H9 (cell line): Measurements from ENCODE around the gene DTNB. TPM values are rescaled to one million over a fixed set of nuclear protein-coding genes. Genes with fewer than 3 reads are reported as not detected.

Source experiments
- DNase-seq: peaks from one replicate; pipeline ENCODE4 v3.0.0-alpha.2; 2017
- H2AFZ ChIP-seq: one replicate; pipeline ENCODE4 v1.6.1; 2013; ENCODE audit warnings: mild to moderate bottlenecking, low read length, control low read depth, moderate library complexity
- H2AK5ac ChIP-seq: 2 replicates; pipeline ENCODE4 v1.6.1; 2013; ENCODE audit warnings: low read length, control low read depth, mixed read lengths; ENCODE audit not compliant: insufficient read length
- H2BK120ac ChIP-seq: one replicate; pipeline ENCODE4 v1.6.1; 2013; ENCODE audit warnings: low read depth, mild to moderate bottlenecking, low read length, control low read depth, inconsistent platforms; ENCODE audit not compliant: poor library complexity, severe bottlenecking
- H2BK12ac ChIP-seq: 2 replicates; pipeline ENCODE4 v1.6.1; 2013; ENCODE audit warnings: low read length, control low read depth, mixed read lengths, low read depth; ENCODE audit not compliant: insufficient read length
- H2BK15ac ChIP-seq: 2 replicates; pipeline ENCODE4 v1.6.1; 2013; ENCODE audit warnings: low read depth, low read length, control low read depth
- H2BK20ac ChIP-seq: one replicate; pipeline ENCODE4 v1.6.1; 2013; ENCODE audit warnings: low read depth, mild to moderate bottlenecking, low read length, control low read depth, inconsistent platforms; ENCODE audit not compliant: poor library complexity, severe bottlenecking
- H2BK5ac ChIP-seq: 2 replicates; pipeline ENCODE4 v1.6.1; 2013; ENCODE audit warnings: low read length, control low read depth, mixed read lengths; ENCODE audit not compliant: insufficient read length
- H3K14ac ChIP-seq: 2 replicates; pipeline ENCODE4 v1.6.1; 2013; ENCODE audit warnings: low read length, control low read depth; ENCODE audit not compliant: insufficient read depth
- H3K18ac ChIP-seq: 2 replicates; pipeline ENCODE4 v1.6.1; 2013; ENCODE audit warnings: low read depth, mild to moderate bottlenecking, mixed read lengths, low read length, control low read depth; ENCODE audit not compliant: insufficient read length
- H3K23ac ChIP-seq: 2 replicates; pipeline ENCODE4 v1.6.1; 2013; ENCODE audit warnings: low read length, control low read depth, mixed read lengths, low read depth; ENCODE audit not compliant: insufficient read length
- H3K23me2 ChIP-seq: 2 replicates; pipeline ENCODE4 v1.6.1; 2013; ENCODE audit warnings: low read depth, mild to moderate bottlenecking, mixed read lengths, low read length, control low read depth; ENCODE audit not compliant: insufficient read length, poor library complexity, severe bottlenecking
- H3K27ac ChIP-seq: 2 replicates; pipeline ENCODE4 v1.5.1; 2013; ENCODE audit warnings: low read length, control low read depth, mixed read lengths, low read depth; ENCODE audit not compliant: insufficient read length
- H3K27me3 ChIP-seq: 2 replicates; pipeline ENCODE4 v1.6.1; 2013; ENCODE audit warnings: low read length, control low read depth, inconsistent platforms; ENCODE audit not compliant: insufficient read depth
- H3K4ac ChIP-seq: 2 replicates; pipeline ENCODE4 v1.6.1; 2013; ENCODE audit warnings: low read depth, mild to moderate bottlenecking, control low read depth, inconsistent platforms, low read length, moderate library complexity
- H3K4me1 ChIP-seq: 2 replicates; pipeline ENCODE4 v1.6.1; 2013; ENCODE audit warnings: low read length, control low read depth, inconsistent platforms; ENCODE audit not compliant: insufficient read depth
- H3K4me2 ChIP-seq: 2 replicates; pipeline ENCODE4 v1.6.1; 2013; ENCODE audit warnings: low read length, control low read depth, mixed read lengths; ENCODE audit not compliant: insufficient read length, insufficient read depth
- H3K56ac ChIP-seq: 2 replicates; pipeline ENCODE4 v1.6.1; 2013; ENCODE audit warnings: low read depth, mild to moderate bottlenecking, mixed read lengths, low read length, control low read depth; ENCODE audit not compliant: insufficient read length
- H3K79me1 ChIP-seq: 2 replicates; pipeline ENCODE4 v1.6.1; 2013; ENCODE audit warnings: low read depth, mild to moderate bottlenecking, moderate library complexity, low read length, control low read depth, inconsistent platforms; ENCODE audit not compliant: insufficient read depth, poor library complexity, severe bottlenecking
- H3K79me2 ChIP-seq: 2 replicates; pipeline ENCODE4 v1.6.1; 2013; ENCODE audit warnings: low read length, control low read depth, inconsistent platforms; ENCODE audit not compliant: insufficient read depth
- H3K9ac ChIP-seq: 2 replicates; pipeline ENCODE4 v1.6.1; 2013; ENCODE audit warnings: low read length, control low read depth, mixed read lengths; ENCODE audit not compliant: insufficient read length; ENCODE audit errors: extremely low read depth
- H3K9me3 ChIP-seq: one replicate; pipeline ENCODE4 v1.6.1; 2013; ENCODE audit warnings: low read depth, low read length, inconsistent platforms; ENCODE audit not compliant: control insufficient read depth
- H3T11ph ChIP-seq: one replicate; pipeline ENCODE4 v1.6.1; 2013; ENCODE audit warnings: mild to moderate bottlenecking, low read length, control low read depth, inconsistent platforms
- H4K20me1 ChIP-seq: one replicate; pipeline ENCODE4 v1.6.1; 2013; ENCODE audit not compliant: control insufficient read depth, insufficient read length, insufficient read depth
- H4K5ac ChIP-seq: 2 replicates; pipeline ENCODE4 v1.6.1; 2013; ENCODE audit warnings: low read depth, mild to moderate bottlenecking, mixed read lengths, low read length, control low read depth; ENCODE audit not compliant: insufficient read length
- H4K8ac ChIP-seq: replicated peaks from 2 replicates; pipeline ENCODE4 v1.6.1; 2013; ENCODE audit warnings: low read length, control low read depth, mixed read lengths, low read depth; ENCODE audit not compliant: insufficient read length
- H4K91ac ChIP-seq: 2 replicates; pipeline ENCODE4 v1.6.1; 2013; ENCODE audit warnings: low read depth, mild to moderate bottlenecking, moderate library complexity, mixed read lengths, low read length, control low read depth; ENCODE audit not compliant: insufficient read length
- H3K27ac Mint-ChIP-seq, 3 experiments: 2 replicates in 2 of 3; 3 replicates in 1 of 3; pipeline ENCODE4 v1.8.0; 2020 to 2021; ENCODE audit warnings: mixed read lengths in 3 of 3, mild to moderate bottlenecking in 1 of 3, moderate library complexity in 1 of 3
- H3K27me3 Mint-ChIP-seq: 2 replicates; pipeline ENCODE4 v1.8.0; 2021; ENCODE audit warnings: low read depth, mild to moderate bottlenecking, moderate library complexity, mixed read lengths
- H3K36me3 Mint-ChIP-seq, 3 experiments: 2 replicates in 2 of 3; 3 replicates in 1 of 3; pipeline ENCODE4 v1.8.0; 2020 to 2021; ENCODE audit warnings: low read depth in 3 of 3, mixed read lengths in 3 of 3; ENCODE audit not compliant: insufficient read depth in 1 of 3
- H3K4me1 Mint-ChIP-seq, 2 experiments: 2 replicates each; pipeline ENCODE4 v1.8.0; 2020; ENCODE audit warnings: mixed read lengths in 2 of 2
- H3K4me3 Mint-ChIP-seq, 2 experiments: 2 replicates in 1 of 2; 3 replicates in 1 of 2; pipeline ENCODE4 v1.8.0; 2020 to 2021; ENCODE audit warnings: mild to moderate bottlenecking in 2 of 2, mixed read lengths in 2 of 2, moderate library complexity in 1 of 2
- H3K9me3 Mint-ChIP-seq, 2 experiments: 2 replicates in 1 of 2; 3 replicates in 1 of 2; pipeline ENCODE4 v1.8.0; 2020; ENCODE audit warnings: mild to moderate bottlenecking in 2 of 2, mixed read lengths in 2 of 2, moderate library complexity in 1 of 2
- CTCF ChIP-seq: fragments of 200-600 bp; sonication (generic); conservative IDR thresholded peaks from 3 replicates; pipeline ENCODE4 v1.8.0; 2021; ENCODE audit warnings: antibody characterized with exemption, mild to moderate bottlenecking
- WGBS: extraction: QIAGEN DNeasy Blood & Tissue Kit; methylation state at CpG from one replicate; pipeline ENCODE4 v1.1.7; 2013; ENCODE audit warnings: missing lambda C conversion rate, low lambda C conversion rate, mixed read lengths; ENCODE audit not compliant: insufficient read length; ENCODE audit errors: extremely low coverage; 5-methylcytosine and 5-hydroxymethylcytosine counted together
- total RNA-seq: library from RNA; stranded (reverse); gene quantifications from 2 replicates; pipeline ENCODE4 v1.2.1, GENCODE V29; 2021

Gene DTNB
- total RNA-seq, 1 experiment from 2014 or later = 26.7 TPM

DNA sequence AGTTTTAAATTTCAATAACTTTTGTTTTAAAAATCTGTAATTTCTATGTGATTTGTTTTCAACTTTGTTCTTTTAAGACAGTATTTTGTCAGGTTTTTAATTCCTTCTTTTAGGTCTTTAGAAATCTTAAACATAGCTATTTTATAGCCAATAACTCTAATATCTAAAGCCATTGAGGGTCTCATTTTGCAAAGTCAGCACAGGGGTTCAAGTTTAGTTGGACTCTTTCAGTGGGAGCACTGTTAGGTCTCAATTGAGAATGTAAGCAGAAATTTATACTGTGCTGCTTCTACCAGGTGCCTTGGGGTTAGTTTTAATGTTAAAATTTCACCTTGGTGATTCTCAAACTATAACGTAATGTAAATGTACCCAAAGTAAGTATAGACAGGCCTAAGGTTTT, 226.4 kb downstream of the DTNB start:
- Histone ChIP-seq H3K4me1 (no peaks in the 10 kb centered on the region), H4K20me1 (no peaks in the 10 kb centered on the region), H3K23me2 (no peaks in the 10 kb centered on the region), H3K9me3 (no peaks in the 10 kb centered on the region), H4K91ac (no peak overlapping the region), H2BK120ac (no peak overlapping the region), H2AK5ac (no peak overlapping the region), H3K14ac (no peak overlapping the region), H3K79me1 (no peaks in the 10 kb centered on the region), H3T11ph (no peak overlapping the region), H3K27me3 (no peaks in the 10 kb centered on the region), H2BK5ac (no peak overlapping the region), H3K4me2 (no peak overlapping the region), H3K79me2 (no peaks in the 10 kb centered on the region), H2BK20ac (no peak overlapping the region), H2BK15ac (no peak overlapping the region), H4K5ac (no peak overlapping the region), H3K9ac (no peak overlapping the region), H3K56ac (no peak overlapping the region), H3K18ac (no peak overlapping the region), H4K8ac (no peak overlapping the region), H2AFZ (no peak overlapping the region), H3K27ac (no peak overlapping the region), H2BK12ac (no peak overlapping the region), H3K23ac (no peak overlapping the region), H3K4ac (no peak overlapping the region)
- Mint-ChIP-seq H3K27ac (no peak overlapping the region), H3K27me3 (no peaks in the 10 kb centered on the region), H3K9me3 (no peaks in the 10 kb centered on the region), H3K4me3 (no peak overlapping the region), H3K4me1 (peaks cover 24 to 26% of the 10 kb centered on the region in 2 experiments), H3K36me3 (peaks cover 0 to 24% (median 0%) of the 10 kb centered on the region in 3 experiments; a peak in 4 of 7 replicates)
- no peak for DNase-seq
- TF ChIP-seq CTCF = no peak
- no CpG with 5 or more reads among the region's 1 CpG for WGBS
